ENCODE measurements around the gene SLC6A8.

GRCh38 chrX:153672531-153673427 is 14.9 kb upstream of the SLC6A8 start:
- TF ChIP-seq CTCF (IDR thresholded peaks at IDR 0.05) (no peak), POLR2A (IDR thresholded peaks at IDR 0.05) (no peak)
